HUES64 (cell line): ENCODE results near the gene PRKD2.

Experiments used
- H3K27ac ChIP-seq: 2 replicates; pipeline ENCODE4 v1.7.0; 2013; ENCODE audit warnings: low read depth, low read length, inconsistent platforms
- H3K27me3 ChIP-seq: 2 replicates; pipeline ENCODE4 v1.6.1; 2013; ENCODE audit warnings: mild to moderate bottlenecking, low read length; ENCODE audit not compliant: insufficient read depth
- H3K36me3 ChIP-seq: 2 replicates; pipeline ENCODE4 v1.6.1; 2013; ENCODE audit warnings: mild to moderate bottlenecking, low read length; ENCODE audit not compliant: insufficient read depth
- H3K4me1 ChIP-seq: 2 replicates; pipeline ENCODE4 v1.6.1; 2013; ENCODE audit warnings: mild to moderate bottlenecking, low read length, moderate library complexity; ENCODE audit not compliant: insufficient read depth
- H3K4me3 ChIP-seq: 2 replicates; pipeline ENCODE4 v1.5.1; 2013; ENCODE audit warnings: mild to moderate bottlenecking, low read length, moderate library complexity
- H3K9ac ChIP-seq: 2 replicates; pipeline ENCODE4 v1.6.1; 2013; ENCODE audit warnings: mild to moderate bottlenecking, low read depth, low read length
- H3K9me3 ChIP-seq: 2 replicates; pipeline ENCODE4 v1.6.1; 2013; ENCODE audit warnings: low read depth, low read length; ENCODE audit not compliant: insufficient read depth
- WGBS: fragments of 150-250, 120-280 bp; methylation state at CpG from one replicate; pipeline ENCODE4 v1.1.7; 2013; ENCODE audit warnings: missing lambda C conversion rate; 5-methylcytosine and 5-hydroxymethylcytosine counted together

PRKD2 gene

GRCh38 chr19:46697204-46697960 lies 19.5 kb downstream of the PRKD2 start:
- H3K27me3 ChIP-seq = no peaks in the 10 kb centered on the region
- H3K9ac ChIP-seq = 0 out of 2 replicates have a peak overlapping the region, but pooled peaks have one; percentile 22
- H3K36me3 ChIP-seq = peaks cover 85% of the 10 kb centered on the region
- 4% methylated on average over 39 of the region's 39 CpGs for WGBS
- H3K4me1 ChIP-seq = peaks cover 5% of the 10 kb centered on the region
- H3K27ac ChIP-seq = no peak overlapping the region
- no peaks in the 10 kb centered on the region for H3K9me3 ChIP-seq
- H3K4me3 ChIP-seq = peak overlapping the region; percentile 38

GRCh38 chr19:46696866-46697203 lies 20.1 kb downstream of the PRKD2 start:
- Histone ChIP-seq H3K27me3 (no peaks in the 10 kb centered on the region), H3K27ac (peak overlapping the region; percentile 5; the same call in 1 of the 2 replicates), H3K9me3 (no peaks in the 10 kb centered on the region; the same call in 1 of the 2 replicates), H3K4me1 (peaks cover 5% of the 10 kb centered on the region), H3K36me3 (peaks cover 85% of the 10 kb centered on the region), H3K9ac (0 out of 2 replicates have a peak overlapping the region, but pooled peaks have one; percentile 22), H3K4me3 (peak overlapping the region; percentile 34)
- WGBS = 42% methylated on average over 9 of the region's 9 CpGs

GRCh38 chr19:46696052-46696451 lies 20.9 kb downstream of the PRKD2 start:
- Histone ChIP-seq H3K9me3 (no peaks in the 10 kb centered on the region; the same call in 1 of the 2 replicates), H3K27ac (no peak overlapping the region), H3K9ac (no peak overlapping the region), H3K27me3 (no peaks in the 10 kb centered on the region), H3K4me1 (peaks cover 5% of the 10 kb centered on the region), H3K4me3 (no peak overlapping the region), H3K36me3 (peaks cover 85% of the 10 kb centered on the region)
- 84% methylated on average over 8 of the region's 10 CpGs for WGBS

- H3K27me3 ChIP-seq = no peaks in the 10 kb centered on the region
- H3K4me1 ChIP-seq = peaks cover 5% of the 10 kb centered on the region
- H3K9ac ChIP-seq = no peak overlapping the region
- H3K9me3 ChIP-seq = no peaks in the 10 kb centered on the region; the same call in 1 of the 2 replicates
- WGBS = 97% methylated on average over 22 of the region's 22 CpGs
- no peak overlapping the region for H3K27ac ChIP-seq
- H3K36me3 ChIP-seq = peaks cover 83% of the 10 kb centered on the region
- no peak overlapping the region for H3K4me3 ChIP-seq
These were observed 23.2 kb downstream of the PRKD2 start for GRCh38 chr19:46693760-46694159.

- H3K36me3 ChIP-seq = peaks cover 80% of the 10 kb centered on the region
- no peaks in the 10 kb centered on the region for H3K27me3 ChIP-seq
- H3K27ac ChIP-seq = no peak overlapping the region
- 94% methylated on average over 4 of the region's 4 CpGs for WGBS
- H3K4me1 ChIP-seq = peaks cover 5% of the 10 kb centered on the region
- H3K9me3 ChIP-seq = no peaks in the 10 kb centered on the region; the same call in 1 of the 2 replicates
- H3K4me3 ChIP-seq = no peak overlapping the region
- H3K9ac ChIP-seq = no peak overlapping the region
These were observed 23.8 kb downstream of the PRKD2 start for GRCh38 chr19:46692918-46693722.

- H3K36me3 ChIP-seq = peaks cover 90% of the 10 kb centered on the region
- 100% methylated on average over 2 of the region's 2 CpGs for WGBS
- H3K4me1 ChIP-seq = peaks cover 4% of the 10 kb centered on the region
- H3K4me3 ChIP-seq = no peak overlapping the region
- no peaks in the 10 kb centered on the region for H3K27me3 ChIP-seq
- H3K9ac ChIP-seq = no peak overlapping the region
- no peaks in the 10 kb centered on the region; the same call in 1 of the 2 replicates for H3K9me3 ChIP-seq
- no peak overlapping the region for H3K27ac ChIP-seq
These were observed 25.0 kb downstream of the PRKD2 start for GRCh38 chr19:46691948-46692347.

- 47% methylated on average over 2 of the region's 2 CpGs for WGBS
- Histone ChIP-seq H3K27me3 (no peaks in the 10 kb centered on the region), H3K9me3 (no peaks in the 10 kb centered on the region; the same call in 1 of the 2 replicates), H3K4me1 (no peaks in the 10 kb centered on the region), H3K9ac (no peak overlapping the region), H3K4me3 (no peak overlapping the region), H3K36me3 (peaks cover 90% of the 10 kb centered on the region), H3K27ac (no peak overlapping the region)
These were observed 25.8 kb downstream of the PRKD2 start for GRCh38 chr19:46691104-46691503.

GRCh38 chr19:46689358-46689757 lies 27.6 kb downstream of the PRKD2 start:
- no peaks in the 10 kb centered on the region; the same call in 1 of the 2 replicates for H3K9me3 ChIP-seq
- no peak overlapping the region for H3K4me3 ChIP-seq
- H3K27ac ChIP-seq = no peak overlapping the region
- H3K36me3 ChIP-seq = peaks cover 88% of the 10 kb centered on the region
- H3K9ac ChIP-seq = no peak overlapping the region
- H3K27me3 ChIP-seq = no peaks in the 10 kb centered on the region
- WGBS = 94% methylated on average over 14 of the region's 14 CpGs
- H3K4me1 ChIP-seq = no peaks in the 10 kb centered on the region

- Histone ChIP-seq H3K9me3 (no peaks in the 10 kb centered on the region; the same call in 1 of the 2 replicates), H3K4me3 (no peak overlapping the region), H3K9ac (no peak overlapping the region), H3K36me3 (peaks cover 87% of the 10 kb centered on the region), H3K27me3 (no peaks in the 10 kb centered on the region), H3K4me1 (no peaks in the 10 kb centered on the region), H3K27ac (no peak overlapping the region)
- WGBS = 96% methylated on average over 6 of the region's 6 CpGs
These were observed 29.3 kb downstream of the PRKD2 start for GRCh38 chr19:46687438-46688145.

GRCh38 chr19:46685189-46685588 lies 31.7 kb downstream of the PRKD2 start:
- WGBS = 86% methylated on average over 3 of the region's 3 CpGs
- peaks cover 78% of the 10 kb centered on the region for H3K36me3 ChIP-seq
- no peaks in the 10 kb centered on the region for H3K27me3 ChIP-seq
- no peaks in the 10 kb centered on the region for H3K9me3 ChIP-seq
- no peak overlapping the region for H3K27ac ChIP-seq
- no peak overlapping the region for H3K4me3 ChIP-seq
- no peaks in the 10 kb centered on the region for H3K4me1 ChIP-seq
- H3K9ac ChIP-seq = no peak overlapping the region
